GM12892 (cell line): Measurements from ENCODE around the gene KIF9. TPM values are rescaled to one million over a fixed set of nuclear protein-coding genes. Genes with fewer than 3 reads are reported as not detected.
A peak's percentile ranks its signal among the peaks of the same experiment; 100 is the strongest.
"Not testable (repeated sequence)": the region's sequence is repeated elsewhere in the genome, so short reads cannot be mapped to it uniquely, and the experiment has no call there.

ENCODE experiments used
- DNase-seq: peaks from one replicate; pipeline ENCODE4 v3.0.0; 2011; ENCODE audit not compliant: insufficient read length
- FAIRE-seq: peaks from 2 replicates; lab custom pipeline; 2011; peaks lifted over from hg19 to GRCh38; lab: Jason Lieb, UNC
- POLR2A ChIP-seq: IDR thresholded peaks from 2 replicates; pipeline ENCODE4 v1.6.1; 2011; ENCODE audit warnings: low read depth, low read length, control low read depth
- POLR2AphosphoS5 ChIP-seq: IDR thresholded peaks from 2 replicates; pipeline ENCODE4 v1.6.1; 2011; ENCODE audit warnings: low read depth, low read length, control low read depth
- TAF1 ChIP-seq: IDR thresholded peaks from 2 replicates; pipeline ENCODE4 v1.6.1; 2011; ENCODE audit warnings: low read depth, mild to moderate bottlenecking, control low read depth, low read length, borderline replicate concordance
- polyA plus RNA-seq: library from polyadenylated mRNA; unstranded; fragments of >200 nt; gene quantifications from one replicate; pipeline ENCODE4 v1.2.1, GENCODE V29; 2012; ENCODE audit warnings: missing spikeins, inconsistent platforms; ENCODE audit not compliant: missing spikeins

The KIF9 gene, protein sequence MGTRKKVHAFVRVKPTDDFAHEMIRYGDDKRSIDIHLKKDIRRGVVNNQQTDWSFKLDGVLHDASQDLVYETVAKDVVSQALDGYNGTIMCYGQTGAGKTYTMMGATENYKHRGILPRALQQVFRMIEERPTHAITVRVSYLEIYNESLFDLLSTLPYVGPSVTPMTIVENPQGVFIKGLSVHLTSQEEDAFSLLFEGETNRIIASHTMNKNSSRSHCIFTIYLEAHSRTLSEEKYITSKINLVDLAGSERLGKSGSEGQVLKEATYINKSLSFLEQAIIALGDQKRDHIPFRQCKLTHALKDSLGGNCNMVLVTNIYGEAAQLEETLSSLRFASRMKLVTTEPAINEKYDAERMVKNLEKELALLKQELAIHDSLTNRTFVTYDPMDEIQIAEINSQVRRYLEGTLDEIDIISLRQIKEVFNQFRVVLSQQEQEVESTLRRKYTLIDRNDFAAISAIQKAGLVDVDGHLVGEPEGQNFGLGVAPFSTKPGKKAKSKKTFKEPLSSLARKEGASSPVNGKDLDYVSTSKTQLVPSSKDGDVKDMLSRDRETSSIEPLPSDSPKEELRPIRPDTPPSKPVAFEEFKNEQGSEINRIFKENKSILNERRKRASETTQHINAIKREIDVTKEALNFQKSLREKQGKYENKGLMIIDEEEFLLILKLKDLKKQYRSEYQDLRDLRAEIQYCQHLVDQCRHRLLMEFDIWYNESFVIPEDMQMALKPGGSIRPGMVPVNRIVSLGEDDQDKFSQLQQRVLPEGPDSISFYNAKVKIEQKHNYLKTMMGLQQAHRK
- 2.8 TPM for polyA plus RNA-seq

DNA sequence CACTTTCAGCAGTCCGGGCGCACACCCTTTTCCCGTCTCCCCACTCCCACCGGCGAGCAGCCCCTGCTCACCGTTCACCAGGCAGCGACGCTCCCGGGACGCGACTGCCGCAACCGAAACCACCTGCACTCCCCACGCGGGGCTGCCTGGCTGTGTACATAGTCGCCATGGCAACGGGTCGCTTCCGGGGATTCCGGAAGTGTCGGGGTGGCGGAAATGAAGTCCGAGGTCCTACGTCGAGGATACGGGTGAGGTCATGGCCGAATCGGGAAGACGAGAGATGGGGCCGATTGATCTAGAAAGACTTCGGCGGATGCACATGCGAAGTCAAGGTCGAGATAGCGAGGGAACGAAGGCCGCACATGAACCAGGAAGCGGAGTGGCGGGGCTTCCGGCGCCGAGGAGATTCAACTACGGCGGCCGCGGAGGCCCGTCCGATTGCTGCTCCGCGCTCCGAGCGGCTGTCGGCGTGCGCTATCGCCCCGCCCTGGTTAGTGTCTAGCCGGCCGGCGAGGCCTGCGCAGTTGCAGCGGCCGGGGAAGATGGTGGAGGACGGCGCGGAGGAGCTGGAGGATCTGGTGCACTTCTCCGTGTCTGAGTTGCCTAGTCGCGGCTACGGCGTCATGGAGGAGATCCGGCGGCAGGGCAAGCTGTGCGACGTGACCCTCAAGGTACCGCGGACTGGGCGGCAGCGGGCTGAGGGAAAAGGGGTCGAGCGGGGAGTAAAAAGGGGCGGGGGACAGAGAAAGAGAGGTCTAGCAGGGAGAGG, at the start of gene KIF9, which contains the start of gene KLHL18:
TSS of gene KIF9 (minus strand) at position 376 of the 769 bp plus-strand sequence. CDS start 5,425 bp downstream, outside the sequence.
TSS of gene KLHL18 (plus strand) at position 521 of the 769 bp plus-strand sequence. CDS start at position 543, 22 bp downstream.
- peak; percentile 99 for FAIRE-seq
- peak; percentile 94 for DNase-seq
- TF ChIP-seq POLR2A (peak; percentile 85), POLR2AphosphoS5 (peak; percentile 90), TAF1 (peak; percentile 79)

DNA sequence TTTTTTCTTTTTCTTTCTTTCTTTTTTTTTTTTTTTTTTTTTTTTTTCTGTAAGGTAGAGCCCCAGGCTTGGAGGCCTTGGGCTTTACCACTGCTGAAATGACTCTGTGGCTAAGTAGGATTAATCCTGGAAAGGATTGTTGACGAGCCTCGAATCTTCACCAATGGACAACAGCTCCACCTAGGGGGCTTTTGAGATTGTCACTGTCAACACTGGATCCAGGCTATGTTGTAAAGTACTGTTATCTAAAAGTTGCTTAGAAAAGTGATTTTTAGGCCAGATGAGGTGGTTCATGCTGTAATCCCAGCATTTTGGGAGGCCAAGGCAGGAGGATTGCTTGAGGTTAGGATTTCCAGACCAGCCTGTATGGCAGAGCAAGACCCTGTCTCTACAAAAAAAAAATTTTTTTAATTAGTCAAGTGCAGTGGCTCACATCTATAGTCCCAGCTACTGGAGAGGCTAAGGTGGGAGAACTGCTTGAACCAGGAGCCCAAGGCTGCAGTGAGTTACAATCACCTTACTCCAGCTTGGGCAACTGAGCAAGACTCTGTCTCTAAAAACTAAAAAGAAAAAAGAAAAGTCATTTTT, 41.8 kb upstream of the KIF9 start:
- FAIRE-seq (no peak), DNase-seq (peak; percentile 40)
- no peak for TF ChIP-seq POLR2A

DNA sequence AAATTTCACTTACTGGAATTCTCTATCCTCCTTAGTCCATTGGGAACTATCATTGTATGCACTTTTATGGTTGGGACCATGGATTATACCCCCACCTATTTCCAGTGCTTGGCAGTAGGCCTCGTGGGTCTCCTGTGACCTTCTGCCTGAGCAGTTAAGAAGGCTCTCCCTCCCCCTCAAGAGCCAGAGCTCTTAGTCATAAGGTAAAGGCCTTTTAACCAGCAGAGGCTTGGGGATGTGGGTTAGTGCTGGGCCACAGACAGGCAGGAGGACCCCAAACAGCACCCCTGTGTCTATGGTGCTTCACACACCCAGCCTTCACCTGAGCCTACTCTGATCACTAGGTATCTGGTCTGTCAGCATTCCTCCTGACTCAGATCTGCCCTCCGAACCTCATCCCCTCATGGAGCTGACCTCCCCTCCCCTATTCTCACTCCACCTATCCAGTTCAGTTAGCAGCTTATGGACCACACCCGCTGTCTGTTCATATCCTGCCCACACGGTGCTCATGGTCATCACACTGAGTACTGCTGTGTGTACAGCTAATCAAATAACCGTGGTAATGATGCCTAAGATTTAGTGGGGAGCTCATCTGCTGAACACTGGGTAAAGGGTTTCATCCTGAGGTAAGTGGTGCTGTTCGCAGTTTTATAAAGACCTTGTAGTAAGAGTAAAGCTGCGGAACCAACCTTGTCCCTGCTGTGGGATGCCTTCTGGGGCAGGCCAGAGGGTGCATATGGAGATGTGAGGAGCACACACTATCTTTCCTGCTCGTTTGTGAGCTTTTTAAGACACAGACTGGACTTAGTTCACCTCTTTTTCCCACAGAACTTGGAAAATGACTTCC, 41.1 kb upstream of the KIF9 start:
- DNase-seq (no peak), FAIRE-seq (peak; percentile 40)
- no peak for TF ChIP-seq POLR2A
- no peak for TF ChIP-seq TAF1
- TF ChIP-seq POLR2AphosphoS5: no peak

DNA sequence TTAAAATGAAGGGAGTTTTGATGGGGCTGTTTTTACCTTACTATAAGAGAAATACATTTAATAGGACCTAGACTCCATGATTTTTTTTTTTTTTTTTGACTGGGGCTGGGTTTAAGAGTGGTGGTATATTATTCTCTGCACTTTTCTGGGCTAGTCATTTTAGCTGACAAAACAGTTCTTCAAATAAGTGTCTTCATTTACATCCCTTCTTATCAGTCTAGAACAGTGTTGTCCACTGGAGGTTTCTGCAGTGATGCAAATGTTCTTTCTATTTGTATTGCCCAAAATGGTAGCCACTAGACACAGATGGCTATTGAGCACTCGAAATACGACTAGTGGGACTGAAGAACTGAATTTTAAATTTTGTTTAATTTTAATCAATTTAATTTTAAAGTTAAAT, 37.4 kb upstream of the KIF9 start:
- DNase-seq: no peak
- no peak for FAIRE-seq
- no peak for TF ChIP-seq POLR2A
- TF ChIP-seq TAF1: no peak
- TF ChIP-seq POLR2AphosphoS5: no peak

DNA sequence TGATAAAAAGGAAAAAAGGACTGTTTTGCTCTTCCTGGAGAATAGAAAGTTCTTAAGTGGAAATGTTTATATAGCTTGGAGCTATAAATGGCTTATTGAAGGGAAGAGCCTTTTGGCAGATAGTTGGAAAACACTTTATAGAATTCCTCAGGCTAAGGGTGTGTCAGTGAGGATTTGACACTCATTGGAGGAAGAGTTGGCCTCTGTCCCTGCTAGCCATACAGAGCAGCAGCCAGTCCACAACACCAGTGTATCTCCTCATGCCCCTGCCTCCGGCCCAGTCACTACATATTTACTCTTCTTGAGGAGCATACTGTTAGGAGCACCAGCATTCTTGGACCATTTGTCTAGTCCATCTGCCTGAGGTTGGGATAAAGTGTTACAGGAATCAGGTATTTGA, 36.3 kb upstream of the KIF9 start:
- TF ChIP-seq POLR2A (no peak), POLR2AphosphoS5 (no peak)
- no peak for FAIRE-seq
- no peak for DNase-seq

DNA sequence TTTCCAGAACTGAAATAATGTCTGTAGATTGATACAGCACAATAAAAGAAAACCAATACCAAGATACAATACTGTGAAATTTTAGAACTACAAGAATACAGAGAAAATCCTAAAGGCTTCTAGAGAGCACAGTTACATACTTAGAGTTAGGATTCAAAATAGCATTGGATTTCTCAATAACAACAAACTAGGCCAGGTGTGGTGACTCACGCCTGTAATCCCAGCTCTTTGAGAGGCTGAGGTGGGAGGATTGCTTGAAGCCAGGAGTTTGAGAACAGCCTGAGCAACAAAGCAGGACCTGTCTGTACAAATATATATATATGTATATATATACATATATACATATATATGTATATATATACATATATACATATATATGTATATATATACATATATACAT, 33.6 kb upstream of the KIF9 start:
- DNase-seq, FAIRE-seq: not testable (repeated sequence)

DNA sequence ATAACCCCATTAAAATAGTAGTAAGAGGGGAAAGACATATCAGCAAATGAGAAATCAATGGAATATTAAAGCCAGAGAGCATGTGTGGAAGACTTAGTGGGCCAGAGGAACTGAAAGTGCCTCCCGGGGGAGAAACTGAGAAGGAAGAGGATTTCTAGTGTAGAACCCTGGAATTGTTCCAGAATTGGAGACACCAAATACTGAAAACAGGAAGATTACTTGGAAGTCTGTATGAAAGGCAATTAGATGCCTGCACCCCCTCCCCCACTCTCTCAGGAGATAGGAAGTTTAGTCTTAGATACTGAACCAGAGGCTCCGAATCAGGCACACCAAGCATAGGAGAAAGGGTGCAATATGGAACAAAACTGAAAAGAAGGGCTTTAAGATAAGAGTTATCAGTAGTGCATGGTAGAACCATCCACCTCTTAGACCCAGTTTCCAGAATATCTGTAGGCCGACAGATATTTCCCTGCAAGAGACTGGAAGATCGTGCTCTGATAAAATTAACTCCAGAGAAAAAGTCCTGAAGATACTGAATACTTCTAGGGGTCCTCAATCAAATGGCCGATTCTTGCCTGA, 32.6 kb upstream of the KIF9 start:
- DNase-seq (no peak), FAIRE-seq (no peak)
- TF ChIP-seq POLR2A (no peak), POLR2AphosphoS5 (no peak), TAF1 (no peak)

DNA sequence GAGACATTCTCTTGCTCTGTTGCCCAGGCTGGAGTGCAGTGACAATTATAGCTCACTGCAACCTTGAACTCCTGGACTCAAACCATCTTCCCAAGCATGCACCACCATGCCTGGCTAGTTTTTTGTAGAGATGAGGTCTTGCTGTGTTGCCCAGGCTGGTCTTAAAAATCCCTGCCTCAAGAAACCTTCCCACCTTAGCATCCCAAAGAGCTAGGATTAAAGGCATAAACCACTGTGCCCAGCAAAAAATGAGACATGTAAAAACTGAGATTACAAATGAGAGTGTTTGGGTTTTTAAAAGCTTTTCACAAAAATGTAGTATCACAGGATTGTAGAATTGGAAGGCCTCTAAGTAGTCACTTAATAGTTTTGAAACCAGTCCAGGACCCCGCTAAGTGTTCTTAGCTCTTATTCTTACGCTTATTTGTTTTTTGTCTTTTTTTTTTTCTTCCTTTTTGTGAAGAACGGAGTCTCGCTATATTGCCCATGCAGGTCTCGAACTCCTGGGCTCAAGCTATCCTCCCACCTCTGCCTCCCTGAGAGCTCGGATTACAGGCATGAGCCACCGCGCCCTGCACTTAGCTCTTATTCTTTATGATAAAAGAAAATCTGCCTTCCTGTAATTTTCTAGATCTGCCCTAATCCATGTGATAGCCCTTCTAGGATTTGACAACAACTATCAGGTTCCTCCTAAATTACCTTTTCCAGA, 31.6 kb upstream of the KIF9 start:
- no peak for TF ChIP-seq POLR2A
- no peak for TF ChIP-seq POLR2AphosphoS5
- TF ChIP-seq TAF1: no peak

DNA sequence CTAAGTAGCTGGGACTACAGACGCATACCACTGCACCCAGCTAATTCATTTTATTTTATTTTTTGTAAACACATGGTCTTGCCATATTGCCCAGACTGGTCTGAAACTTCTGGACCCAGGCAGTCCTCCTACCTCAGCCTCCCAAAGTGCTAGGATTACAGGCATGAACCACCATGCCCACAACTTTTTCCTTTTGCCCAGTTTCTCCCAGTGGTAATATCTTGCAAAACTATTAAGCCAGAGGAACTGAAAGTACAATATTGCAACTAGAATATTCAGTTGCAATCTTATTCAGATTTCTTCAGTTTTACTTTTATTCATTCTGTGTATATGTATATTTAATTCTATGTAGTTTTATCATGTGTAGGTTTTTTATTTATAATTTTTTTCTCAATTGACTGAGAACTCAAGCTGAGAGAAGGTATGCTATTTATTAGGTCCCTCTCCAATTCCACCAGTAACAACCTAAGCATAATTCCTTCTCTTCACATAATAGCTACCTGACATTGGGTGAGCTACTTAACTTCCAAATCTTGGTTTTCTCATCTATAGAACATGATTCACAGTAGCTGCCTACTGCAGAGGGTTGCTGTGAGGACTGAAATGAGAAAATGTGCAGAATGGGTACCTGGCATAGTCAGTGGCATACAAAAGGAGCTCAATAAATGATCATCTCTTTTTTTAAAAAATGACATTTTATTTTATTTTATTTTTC, 30.9 kb upstream of the KIF9 start:
- DNase-seq: no peak
- FAIRE-seq: no peak
- no peak for TF ChIP-seq POLR2AphosphoS5
- TF ChIP-seq TAF1: no peak
- TF ChIP-seq POLR2A: no peak

More for the DNA sequence above, 31.6 kb upstream of the KIF9 start:
- DNase-seq (no peak), FAIRE-seq (no peak)
